SH-SY5Y (cell line): ENCODE results near the gene CKS2.

Experiments
- GATA2 ChIP-seq: IDR thresholded peaks from 2 replicates; pipeline ENCODE4 v1.6.1; 2011; ENCODE audit warnings: mild to moderate bottlenecking, low read depth, low read length
- GATA3 ChIP-seq: IDR thresholded peaks from 2 replicates; pipeline ENCODE4 v1.6.1; 2011; ENCODE audit warnings: low read depth, mild to moderate bottlenecking, low read length, moderate library complexity

DNA sequence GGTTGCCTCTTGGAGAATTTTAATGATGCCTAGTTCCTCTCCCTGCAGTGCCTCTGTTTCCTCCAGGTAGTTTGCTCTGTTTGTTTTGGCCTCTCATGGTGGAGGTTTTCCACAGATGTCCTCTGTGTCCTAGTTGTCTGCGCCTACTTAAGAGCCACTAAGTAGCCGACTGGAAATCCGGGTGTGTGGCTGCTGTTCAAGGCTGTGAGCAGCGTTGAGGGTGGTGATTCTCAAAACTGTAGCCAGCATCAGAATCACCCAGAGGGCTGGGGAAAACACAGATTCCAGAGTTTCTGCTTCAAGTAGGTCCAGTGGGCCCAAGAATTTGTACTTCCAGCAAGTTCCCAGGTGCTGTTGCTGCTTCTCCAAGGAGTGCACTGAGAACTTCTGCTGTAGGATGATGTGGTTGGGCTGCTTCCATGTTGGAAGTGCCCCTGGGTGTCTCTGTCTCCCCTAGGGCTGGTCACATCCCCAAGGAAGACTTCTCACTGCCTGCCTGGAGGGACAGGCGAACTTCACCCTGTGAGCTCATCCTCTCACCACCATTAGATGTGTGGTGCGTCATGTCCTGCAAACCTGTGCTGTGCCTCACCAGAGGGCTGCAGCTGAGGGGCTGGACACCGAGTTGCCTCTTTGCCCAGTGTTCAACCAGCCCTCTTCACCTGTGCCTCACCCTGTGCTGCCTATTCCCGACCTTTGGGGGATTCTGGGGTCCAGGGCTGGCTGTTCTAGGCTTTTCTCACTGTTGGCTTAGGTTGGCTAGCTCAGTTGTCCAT is 42.1 kb downstream of the CKS2 start:
- TF ChIP-seq GATA2 (no peak), GATA3 (no peak)
